NOMO-1 treated with dmso at 0.1 percent for 144 hours (cell line): ENCODE results near the gene TMEM147.

ENCODE experiments used
- DNase-seq: peaks from one replicate; lab custom pipeline; 2025; ENCODE audit not compliant: unreplicated experiment; lab: John Stamatoyannopoulos, UW

The TMEM147 gene

DNA sequence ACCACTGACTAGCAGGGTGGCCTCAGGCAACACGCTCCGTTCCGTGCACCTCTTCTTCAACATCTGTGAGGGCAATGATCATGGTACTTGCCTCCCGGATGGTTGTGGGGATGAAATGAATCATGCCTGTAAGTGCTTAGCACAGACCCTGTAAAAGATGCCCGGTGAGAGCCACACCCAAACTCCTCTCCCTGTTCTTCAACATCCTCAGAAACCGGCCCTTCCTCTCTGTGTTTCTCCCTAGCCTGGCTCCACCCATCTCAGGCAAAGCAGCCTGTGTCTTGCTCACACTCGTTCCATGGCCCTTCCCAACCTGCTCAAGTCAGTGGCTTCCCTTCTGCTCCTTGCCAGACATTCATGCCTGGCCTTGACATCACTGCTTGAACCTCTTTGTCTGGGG is 26.1 kb upstream of the TMEM147 start:
- DNase-seq, result no peak

DNA sequence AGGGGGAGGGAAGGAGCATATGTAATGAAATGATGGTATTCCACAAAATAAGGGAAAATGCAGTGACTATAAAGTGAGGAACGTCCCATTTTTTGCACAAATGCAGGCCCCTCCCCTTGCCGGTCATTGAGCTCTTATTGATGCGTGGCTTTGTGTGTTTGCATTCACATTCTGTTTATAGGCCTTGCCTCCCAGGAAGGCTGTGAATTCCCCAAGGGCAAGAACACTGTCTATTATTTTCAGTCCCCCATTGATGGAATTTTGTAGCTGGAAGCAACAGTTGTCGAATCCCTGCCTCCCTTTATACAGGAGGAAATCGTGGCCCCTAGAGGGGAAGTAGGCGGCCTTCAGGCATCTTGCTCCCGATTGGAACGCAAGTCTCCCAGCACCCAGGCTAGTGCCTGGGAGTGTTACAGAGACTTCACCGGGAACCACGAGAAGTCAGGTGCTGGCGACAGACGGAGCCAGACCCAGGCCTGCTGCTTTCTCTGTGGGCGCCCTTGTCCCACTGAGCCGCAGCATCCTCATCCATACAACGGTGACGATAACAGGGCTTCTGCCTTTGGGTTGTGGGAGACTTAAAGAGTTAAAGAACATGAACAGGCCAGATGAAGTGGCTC is 24.2 kb upstream of the TMEM147 start:
- DNase-seq, result no peak

DNA sequence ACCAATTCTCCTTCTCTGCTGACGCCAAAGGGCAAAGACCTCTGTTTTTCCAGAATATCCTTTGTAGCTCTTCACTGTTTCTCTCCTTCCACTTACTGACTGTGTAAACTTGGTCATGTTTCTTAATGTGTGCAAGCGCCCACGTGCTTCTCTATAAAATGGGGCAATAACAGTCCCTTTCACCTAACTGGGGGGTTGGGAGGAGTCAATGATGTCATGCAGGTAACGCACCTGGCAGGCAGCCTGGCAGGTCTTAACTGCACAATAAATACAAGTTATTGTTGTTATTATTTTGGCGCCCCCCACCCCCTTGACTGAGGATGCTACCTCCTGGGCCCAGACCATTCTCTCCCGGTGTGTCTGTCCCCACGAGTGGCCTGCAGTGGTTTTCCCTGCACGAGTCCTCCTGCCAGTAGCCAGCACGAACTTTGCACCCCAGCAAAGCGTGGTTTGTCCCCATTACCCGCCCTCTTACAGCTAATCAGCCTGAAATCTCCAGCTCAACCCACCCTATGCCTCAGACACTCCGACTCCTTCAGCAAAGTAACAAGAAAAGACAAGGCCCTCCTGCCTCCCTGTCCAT is 22.6 kb upstream of the TMEM147 start:
- no peak for DNase-seq

DNA sequence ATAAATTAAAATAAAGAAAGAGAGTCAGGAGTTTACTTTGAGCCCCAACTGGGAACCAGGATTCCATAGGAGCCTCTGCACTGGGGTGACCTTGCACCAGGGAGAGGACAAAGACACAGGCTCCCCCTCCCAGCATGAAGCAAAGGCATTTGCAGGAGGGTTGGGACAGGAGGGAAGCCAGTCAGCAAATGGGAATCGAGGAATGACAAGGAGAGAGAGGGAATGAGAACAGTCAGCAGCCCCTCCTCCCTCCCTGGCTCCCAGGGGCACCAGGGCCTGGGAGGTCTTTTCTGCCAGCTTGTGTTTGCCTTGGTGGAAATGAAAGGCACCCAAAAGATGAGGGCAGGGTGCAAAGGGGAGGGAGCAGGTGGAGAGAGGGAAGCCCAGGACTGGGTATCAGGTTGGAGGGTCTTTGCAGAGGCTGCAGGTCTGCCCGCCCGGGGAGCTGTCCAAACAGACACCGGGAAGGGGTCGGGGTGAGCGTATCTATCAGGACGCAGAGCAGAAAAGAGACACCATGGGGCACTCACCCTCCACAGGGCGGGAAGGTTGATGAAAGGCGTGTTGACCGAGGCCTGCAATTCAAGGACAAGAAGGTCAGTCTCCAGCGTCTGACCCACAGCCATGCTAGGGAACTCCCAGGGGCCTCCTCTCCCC is 21.1 kb upstream of the TMEM147 start:
- DNase-seq, result no peak

DNA sequence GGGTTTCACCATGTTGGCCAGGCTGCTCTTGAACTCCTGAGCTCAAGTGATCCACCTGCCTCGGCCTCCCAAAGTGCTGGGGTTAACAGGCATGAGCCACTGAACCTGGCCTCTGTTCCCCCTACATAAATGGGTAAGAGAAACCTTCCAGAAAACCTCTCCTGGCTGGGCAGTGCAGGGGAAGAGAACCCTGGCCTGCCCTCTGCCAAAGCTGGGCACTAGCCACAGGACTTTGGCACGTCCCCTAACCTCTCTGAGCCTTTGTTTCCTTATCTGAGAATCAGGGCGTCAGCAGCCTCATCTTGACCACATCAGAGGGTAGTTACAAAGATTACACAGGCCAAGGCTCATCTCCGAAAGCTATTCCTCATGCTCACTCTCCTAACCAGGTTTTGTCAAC is 19.6 kb upstream of the TMEM147 start:
- no peak for DNase-seq

DNA sequence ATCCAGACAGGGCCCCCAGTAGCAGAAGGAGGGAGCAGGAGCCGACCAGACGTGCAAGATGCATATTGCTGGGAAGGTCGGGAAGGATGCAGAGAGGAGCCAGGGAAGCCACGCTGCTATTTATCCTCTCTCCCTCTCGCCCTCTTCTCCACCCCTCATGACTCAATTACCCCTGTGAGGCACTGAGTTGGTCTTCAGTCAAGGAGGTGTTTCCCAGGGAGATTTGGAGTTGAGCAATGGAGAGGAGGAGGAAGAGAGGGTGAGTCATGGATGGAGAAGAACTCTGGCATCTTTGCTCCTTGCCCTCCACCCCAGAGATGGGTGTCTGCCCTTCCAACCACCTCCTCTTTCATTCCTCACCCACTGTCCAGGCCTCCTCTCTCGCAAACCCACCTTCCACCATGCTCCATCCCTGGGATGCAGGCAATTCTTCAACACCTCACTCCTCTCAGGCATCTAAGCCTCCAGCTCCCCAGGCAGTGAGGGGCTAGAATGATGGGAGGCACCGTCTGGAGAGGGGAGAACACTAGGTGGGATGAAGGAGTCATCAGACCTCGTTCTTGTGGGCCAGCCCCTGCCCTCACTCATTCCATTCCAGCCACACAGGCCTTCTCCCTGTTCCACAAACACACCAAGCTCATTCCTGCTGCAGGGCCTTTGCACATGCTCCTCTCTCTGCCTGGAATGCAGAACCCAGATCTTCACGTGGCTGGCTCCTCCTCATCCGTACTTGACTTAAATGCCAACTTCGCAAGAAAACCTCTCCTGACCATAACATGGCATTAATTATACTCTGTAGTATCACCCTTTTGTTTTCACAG is 17.0 kb upstream of the TMEM147 start, which contains the start of gene SBSN:
SBSN (minus strand) TSS at position 94 of the 821 bp plus-strand sequence; CDS start at position 64, 30 bp downstream.
- DNase-seq, result no peak

DNA sequence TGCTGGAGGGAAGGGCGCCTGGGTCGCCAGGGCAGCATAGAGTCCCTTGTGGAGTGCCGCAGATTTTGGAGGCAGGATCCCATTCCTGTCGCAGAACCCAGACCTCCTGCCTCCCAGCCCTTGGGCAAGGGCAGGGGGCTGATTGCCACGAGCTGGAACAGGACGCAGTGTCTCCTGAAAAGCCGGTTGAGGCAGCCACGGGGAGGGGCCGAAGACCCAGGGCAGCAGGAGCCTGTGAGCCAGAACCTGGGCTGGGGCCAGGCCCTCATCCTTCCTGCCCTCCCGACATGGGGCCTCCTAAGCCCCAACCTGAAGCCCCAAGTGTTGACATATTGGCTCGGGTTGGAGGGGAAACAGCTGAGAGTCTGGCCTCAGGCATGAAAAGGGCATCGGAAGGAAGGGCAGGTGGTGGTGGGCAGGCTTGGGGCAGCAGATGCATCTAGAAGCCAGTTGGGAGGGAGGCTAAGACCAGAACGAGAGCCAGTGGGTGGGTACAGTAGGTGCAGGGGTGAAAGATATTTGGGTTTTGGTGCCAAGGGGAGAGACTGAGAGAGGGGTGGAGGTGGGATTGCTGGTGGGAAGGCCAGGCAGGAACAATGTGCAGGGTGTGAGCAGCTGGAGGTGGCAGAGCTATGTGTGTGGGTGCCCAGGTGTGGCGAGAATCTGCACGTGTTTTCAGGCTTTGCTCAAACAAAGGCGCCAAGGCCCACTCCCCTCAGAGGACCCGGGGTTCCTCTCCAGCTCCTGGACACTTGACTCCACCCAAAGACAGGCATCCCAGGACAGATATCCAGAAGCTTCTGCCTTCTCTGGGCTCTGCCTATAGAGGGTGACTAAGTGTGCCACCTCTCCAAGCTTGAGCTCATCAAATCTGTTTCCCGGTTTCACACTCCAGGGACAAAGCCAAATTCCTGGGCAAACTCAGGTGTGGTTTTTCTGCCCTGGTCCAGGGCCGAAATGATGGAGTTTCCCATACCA is 15.9 kb upstream of the TMEM147 start:
- no peak for DNase-seq

DNA sequence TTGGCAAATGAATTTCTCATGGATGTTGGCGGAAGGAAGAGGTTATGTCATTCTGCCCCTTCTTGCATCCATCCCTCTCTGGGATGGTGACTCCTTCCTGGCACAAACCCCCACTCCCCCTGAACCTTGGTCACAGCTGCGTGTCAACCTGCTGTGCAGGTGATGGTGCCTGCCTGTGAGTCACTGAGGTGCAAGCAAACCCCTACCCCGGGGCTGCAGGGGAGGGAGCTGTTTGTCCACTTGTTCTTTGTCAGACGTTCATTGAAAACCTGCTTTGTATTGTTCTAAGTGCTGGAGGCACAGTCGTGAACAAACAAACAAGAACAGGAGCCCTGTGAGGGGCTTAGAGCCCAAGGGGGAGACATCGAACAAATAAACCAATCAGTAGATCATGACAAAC is 14.1 kb upstream of the TMEM147 start:
- no peak for DNase-seq

DNA sequence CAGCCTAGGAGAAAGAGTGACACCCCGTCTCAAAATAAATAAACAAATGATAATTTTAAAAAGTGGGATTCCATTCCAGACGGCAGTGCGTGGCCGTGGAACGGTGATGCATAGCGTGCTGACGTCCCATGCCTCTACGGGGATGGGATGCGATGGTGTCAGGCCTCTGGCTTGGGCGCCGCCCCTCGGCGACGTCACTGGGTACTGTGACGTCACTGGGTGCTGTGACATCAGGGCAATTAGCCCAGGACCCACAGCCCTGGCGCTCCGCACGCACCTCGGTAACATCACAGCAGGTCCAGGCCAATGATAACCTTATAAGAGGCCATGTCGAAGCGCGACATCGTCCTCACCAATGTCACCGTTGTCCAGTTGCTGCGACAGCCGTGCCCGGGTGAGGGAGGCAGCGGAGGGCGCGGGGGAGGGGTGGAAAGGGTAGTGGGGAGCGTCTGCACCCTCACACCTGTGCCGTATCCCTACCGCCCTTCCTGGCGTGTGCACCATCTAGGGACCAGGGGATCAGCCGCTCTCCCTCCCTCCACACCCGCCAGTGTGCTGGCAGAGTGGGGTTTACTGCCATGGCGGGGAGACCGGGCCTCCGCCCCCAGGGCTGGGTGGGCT is 12.1 kb upstream of the TMEM147 start, which contains the start of gene GAPDHS:
GAPDHS (plus strand) TSS at position 256 of the 621 bp plus-strand sequence; CDS start at position 328, 72 bp downstream.
- no peak for DNase-seq

DNA sequence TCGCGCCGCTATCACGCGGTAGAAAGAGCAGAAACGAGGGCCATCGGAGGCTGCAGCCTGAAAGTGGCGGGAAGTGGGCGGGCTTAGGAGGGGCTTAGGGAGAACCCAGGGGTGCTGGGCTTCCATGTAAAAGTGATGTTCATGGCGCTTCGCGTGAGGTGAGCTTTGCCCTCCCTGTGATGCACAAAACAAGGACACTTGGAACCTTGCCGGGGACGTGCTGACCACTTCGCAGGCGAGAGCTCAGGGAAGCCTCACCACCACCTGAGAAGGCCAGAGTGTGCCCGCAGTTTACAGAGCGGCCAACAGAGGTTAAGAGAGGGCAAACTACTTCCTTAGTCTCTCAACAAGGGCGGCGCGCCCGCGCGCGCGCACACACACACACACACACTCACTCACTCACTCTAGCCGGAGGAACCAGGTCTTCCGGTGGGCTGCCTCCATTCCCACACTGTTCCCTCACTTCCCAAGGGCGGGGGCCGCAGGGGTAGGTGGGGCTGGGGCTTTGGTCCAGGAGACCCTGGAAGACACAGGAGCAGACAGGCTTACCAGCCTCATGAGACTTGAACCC is 11.5 kb upstream of the TMEM147 start:
- DNase-seq, result peak; percentile 30

DNA sequence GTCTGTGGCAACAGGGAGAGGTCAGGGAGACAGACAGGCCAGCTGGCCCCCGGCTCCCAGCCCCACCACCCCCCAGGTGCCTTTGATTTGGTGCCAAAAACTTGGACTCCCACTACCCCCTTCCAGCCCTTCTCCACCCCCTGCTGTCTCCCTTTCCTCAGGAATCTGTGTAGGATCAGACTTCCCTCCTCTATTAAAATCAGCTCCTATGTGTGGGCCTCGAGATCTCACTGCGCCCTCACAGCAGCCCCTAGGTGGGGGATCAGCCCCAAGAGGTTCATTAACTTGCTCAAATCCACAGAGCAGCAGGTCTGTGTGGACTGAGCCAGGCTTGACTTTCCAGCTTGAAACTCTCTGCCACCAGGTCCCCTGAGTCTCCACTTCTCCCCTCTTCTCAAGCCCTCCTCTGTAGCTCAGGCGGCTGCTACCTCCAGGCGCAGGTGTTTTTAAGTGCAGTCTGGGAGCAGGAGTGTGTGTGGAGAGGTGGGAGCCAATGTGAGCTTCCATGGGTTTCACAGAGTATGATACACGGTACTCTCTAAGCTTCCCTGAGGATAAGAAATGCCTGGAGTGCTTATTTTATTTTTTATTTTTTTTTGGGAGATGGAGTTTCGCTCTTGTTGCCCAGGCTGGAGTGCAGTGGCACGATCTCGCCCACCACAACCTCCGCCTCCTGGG is 10.5 kb upstream of the TMEM147 start:
- no peak for DNase-seq

DNA sequence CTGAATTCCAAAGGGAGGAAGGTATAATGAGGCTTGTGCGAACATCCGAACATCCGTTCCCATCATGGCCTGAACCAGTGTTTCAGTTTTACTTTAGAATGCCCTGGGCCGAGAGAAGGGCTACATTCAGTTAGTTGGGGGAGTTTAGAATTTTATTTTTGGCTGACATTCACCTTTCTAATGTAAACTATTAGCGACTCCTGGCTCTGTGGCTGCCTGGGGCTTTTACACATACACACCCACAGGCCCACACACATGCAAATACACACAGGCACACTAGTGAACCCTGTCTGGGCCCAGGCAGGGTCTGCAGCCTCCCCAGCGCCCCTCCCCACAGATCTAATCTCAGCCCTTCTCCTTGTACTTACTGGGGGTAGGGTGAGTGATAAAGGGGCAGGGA is 6.1 kb upstream of the TMEM147 start:
- no peak for DNase-seq

DNA sequence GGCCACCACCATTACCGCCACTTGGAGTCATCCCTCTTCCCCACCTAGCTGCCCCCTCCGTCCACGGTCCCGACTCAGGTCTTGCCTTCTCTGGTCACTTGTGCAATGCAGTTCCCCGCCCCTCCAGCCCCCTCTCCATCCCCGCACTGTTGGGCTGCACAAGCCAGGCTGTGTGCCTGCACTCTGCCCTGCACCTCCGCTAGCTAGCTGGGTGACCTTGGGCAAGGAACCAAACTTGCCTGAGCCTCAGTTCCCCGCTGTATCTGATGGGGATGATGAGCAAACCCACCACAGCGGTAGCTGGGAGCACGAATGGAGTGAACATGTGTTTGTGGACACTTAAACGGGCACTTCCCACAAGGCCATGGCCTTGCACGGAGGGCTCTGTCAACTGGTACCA is 5.6 kb upstream of the TMEM147 start:
- no peak for DNase-seq

DNA sequence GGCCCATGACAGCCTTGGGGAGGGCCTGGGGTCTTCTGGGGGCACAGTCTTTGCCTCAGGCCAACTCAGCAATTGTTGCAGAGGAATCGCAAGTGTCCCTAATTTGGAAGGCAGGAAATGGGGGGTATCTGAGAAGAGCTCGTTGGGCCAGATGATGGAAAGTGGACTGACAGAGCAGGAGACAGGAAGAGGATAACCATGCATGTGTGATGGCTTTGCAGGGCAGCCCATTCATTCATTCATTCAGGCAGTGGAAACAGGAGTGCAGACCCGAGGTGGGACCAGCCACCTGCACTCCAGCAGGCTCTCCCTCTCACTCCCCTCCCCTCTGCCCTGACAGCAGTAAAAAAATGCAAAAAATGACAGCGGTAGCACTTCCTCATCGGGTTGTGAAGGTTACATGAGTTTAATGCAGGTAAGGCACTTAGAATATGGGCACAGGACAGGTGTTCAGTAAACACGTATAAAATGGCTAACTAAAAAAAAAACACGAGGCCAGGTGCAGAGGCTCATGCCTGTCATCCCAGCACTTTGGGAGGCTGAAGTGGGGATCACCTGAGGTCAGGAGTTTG is 5.0 kb upstream of the TMEM147 start:
- no peak for DNase-seq

DNA sequence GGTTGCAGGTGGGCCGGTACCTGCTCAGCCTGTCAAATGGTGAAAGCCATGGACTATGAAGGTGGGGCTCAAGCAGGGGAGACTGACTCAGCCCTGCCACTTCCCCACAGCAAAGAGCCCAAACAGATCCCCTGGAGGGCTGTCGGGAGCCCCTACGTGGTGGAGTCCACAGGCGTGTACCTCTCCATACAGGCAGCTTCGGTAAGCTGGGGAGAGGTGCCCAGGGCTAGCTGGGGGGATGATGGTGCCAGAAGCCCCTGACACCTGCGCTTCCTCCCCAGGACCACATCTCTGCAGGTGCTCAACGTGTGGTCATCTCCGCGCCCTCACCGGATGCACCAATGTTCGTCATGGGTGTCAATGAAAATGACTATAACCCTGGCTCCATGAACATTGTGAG is 3.2 kb upstream of the TMEM147 start:
- no peak for DNase-seq

DNA sequence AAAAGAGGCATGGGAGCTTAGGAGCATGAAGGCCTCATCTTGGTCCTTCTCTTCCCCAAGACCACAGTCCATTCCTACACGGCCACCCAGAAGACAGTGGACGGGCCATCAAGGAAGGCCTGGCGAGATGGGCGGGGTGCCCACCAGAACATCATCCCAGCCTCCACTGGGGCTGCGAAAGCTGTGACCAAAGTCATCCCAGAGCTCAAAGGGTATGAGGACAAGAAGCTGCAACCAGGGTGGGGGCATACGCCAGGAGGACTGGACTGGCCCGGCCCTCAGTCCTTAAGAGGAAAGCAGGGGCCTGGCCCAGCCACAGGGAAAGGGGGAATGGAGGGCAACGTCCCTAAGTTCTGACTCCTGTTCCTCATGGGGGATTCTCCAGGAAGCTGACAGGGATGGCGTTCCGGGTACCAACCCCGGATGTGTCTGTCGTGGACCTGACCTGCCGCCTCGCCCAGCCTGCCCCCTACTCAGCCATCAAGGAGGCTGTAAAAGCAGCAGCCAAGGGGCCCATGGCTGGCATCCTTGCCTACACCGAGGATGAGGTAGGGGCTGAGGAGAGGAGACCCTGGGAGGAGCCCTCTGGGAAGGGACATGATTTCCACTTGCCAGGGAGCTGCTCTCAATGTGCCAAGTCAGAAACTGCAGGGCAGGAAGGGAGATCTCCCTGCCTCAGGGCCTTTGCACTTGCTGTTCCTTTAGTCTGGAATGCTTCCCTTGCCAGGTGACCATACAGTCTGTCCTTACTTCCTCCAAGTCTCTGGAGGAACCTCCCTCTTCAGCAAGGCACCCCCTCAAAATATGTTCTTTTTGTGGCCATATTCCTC is 1.9 kb upstream of the TMEM147 start:
- no peak for DNase-seq

DNA sequence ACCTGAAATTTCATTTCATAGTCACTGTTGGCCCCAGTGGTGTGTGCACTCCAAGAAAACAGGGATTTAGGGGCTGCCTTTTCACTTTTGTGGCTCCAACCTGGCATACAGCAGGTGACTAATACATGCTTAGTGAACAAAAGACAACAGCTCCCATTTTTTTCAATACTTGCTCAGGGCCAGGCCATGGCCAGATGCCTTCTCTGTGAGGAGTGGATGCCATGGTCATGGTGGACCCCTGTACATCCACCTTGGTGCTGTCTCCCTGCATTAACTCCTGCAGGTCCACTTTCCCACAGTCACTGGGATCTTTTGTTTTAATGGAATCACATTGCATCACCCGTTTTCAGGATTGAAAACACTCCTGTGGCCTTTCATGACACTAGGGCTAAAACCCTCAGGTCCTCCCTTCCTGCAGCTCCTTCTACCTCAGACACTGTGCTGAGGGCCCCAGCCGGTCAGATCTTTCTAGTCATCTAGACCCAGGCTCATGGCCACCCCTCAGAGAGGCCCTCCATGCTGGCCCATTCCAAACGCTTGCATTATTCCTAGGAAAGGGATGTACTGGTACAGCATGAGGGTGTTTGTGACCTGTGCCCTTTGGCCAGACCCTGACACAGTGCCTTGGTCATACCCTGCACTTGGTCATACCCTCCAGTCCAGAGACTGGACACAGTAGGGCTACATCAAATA is 1.2 kb upstream of the TMEM147 start:
- DNase-seq, result no peak
